Measurements from ENCODE around the gene PASD1.

GRCh38 chrX:151700581-151700980 is 137.1 kb downstream of the PASD1 start:
- TF ChIP-seq POLR2AphosphoS5 (IDR thresholded peaks at IDR 0.05; ENCODE audit: low read depth, low read length) (no peak), REST (IDR thresholded peaks at IDR 0.05; ENCODE audit: insufficient read depth in 1 of 2, low read depth in 2 of 2, low read length in 2 of 2) (no peak), TAF1 (IDR thresholded peaks at IDR 0.05; ENCODE audit: borderline replicate concordance, insufficient read depth, low read length) (no peak), SIN3A (IDR thresholded peaks at IDR 0.05; ENCODE audit: borderline replicate concordance, insufficient read depth, low read length) (no peak)
